ENCODE measurements around the gene LRRC8D.

LRRC8D gene

DNA sequence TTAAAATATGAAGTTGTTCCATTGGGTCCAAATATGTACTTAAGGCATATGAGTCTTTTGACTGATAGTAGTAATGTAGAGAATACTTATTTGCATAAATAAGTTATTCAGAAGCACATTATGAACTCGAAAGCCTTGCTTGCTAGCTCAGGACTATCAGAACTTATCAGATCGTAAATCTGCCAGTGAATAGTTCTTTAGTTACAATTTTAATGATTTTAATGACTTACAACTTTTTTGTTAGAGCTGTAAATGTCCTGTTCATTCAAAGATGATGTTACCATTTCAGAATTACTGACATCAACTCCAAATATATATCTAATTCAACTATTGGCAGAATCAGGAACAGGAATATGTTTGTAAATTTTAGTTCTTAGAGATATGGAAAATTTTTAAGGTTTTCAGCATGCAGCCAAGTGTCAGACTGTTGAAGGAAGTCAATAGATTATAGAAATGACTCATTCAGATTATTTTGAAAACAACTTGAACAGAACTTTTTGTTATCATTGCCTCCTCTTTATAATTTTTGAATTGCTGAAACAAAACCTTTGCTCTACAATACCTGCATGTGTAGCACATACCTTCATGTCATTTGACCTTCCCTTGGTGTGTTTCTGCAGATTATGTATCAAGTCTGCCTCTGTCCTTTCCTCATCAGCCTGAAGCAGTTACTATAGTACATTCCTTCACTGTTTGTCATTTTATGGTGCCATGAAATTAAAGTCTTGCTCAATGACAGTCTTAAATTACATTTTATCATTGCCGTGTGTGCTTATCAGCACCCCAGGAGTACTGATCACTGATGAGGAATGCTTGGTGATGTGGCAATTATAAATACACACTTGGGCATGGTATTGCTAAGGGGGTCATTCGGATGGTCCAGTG, 44.9 kb downstream of the LRRC8D start:
- no peak for DNase-seq
- H3K27ac ChIP-seq (ENCODE audit: insufficient read depth, low read length, poor library complexity, severe bottlenecking) = no peak overlapping the region

GRCh38 chr1:89866568-89866967, 45.7 kb downstream of the LRRC8D start:
- DNase-seq = no peak
- Histone ChIP-seq H3K4me1 (ENCODE audit: control insufficient read depth, insufficient read depth, low read length, poor library complexity, severe bottlenecking) (peaks cover 3% of the 10 kb centered on the region), H3K27ac (ENCODE audit: insufficient read depth, low read length, poor library complexity, severe bottlenecking) (no peak overlapping the region)

More for the DNA sequence above, 44.9 kb downstream of the LRRC8D start:
- Histone ChIP-seq H3K4me1 (ENCODE audit: control insufficient read depth, insufficient read depth, low read length, poor library complexity, severe bottlenecking) (no peaks in the 10 kb centered on the region), H3K4me3 (ENCODE audit: insufficient read depth, low read depth, low read length, poor library complexity, severe bottlenecking) (no peak overlapping the region), H3K9me3 (ENCODE audit: control insufficient read depth, low read length) (no peaks in the 10 kb centered on the region), H3K27me3 (replicated peaks; ENCODE audit: control insufficient read depth, insufficient read depth, low read length, poor library complexity, severe bottlenecking) (no peaks in the 10 kb centered on the region), H3K36me3 (ENCODE audit: control insufficient read depth, insufficient read depth, low read length) (no peaks in the 10 kb centered on the region)

GRCh38 chr1:89870998-89871397, 50.2 kb downstream of the LRRC8D start:
- Histone ChIP-seq H3K27me3 (replicated peaks; ENCODE audit: control insufficient read depth, insufficient read depth, low read length, poor library complexity, severe bottlenecking) (no peaks in the 10 kb centered on the region), H3K27ac (ENCODE audit: insufficient read depth, low read length, poor library complexity, severe bottlenecking) (no peak overlapping the region)
- no peak for DNase-seq

More at GRCh38 chr1:89866568-89866967, 45.7 kb downstream of the LRRC8D start:
- peaks cover 6% of the 10 kb centered on the region for H3K36me3 ChIP-seq (ENCODE audit: control insufficient read depth, insufficient read depth, low read length)
- H3K4me3 ChIP-seq (ENCODE audit: insufficient read depth, low read depth, low read length, poor library complexity, severe bottlenecking) = no peak overlapping the region
- H3K9me3 ChIP-seq (ENCODE audit: control insufficient read depth, low read length) = no peaks in the 10 kb centered on the region
- H3K27me3 ChIP-seq (replicated peaks; ENCODE audit: control insufficient read depth, insufficient read depth, low read length, poor library complexity, severe bottlenecking) = no peaks in the 10 kb centered on the region

GRCh38 chr1:89871768-89872473, 51.1 kb downstream of the LRRC8D start:
- no peaks in the 10 kb centered on the region for H3K27me3 ChIP-seq (replicated peaks; ENCODE audit: control insufficient read depth, insufficient read depth, low read length, poor library complexity, severe bottlenecking)
- H3K4me3 ChIP-seq (ENCODE audit: insufficient read depth, low read depth, low read length, poor library complexity, severe bottlenecking) = no peak overlapping the region
- no peak overlapping the region for H3K27ac ChIP-seq (ENCODE audit: insufficient read depth, low read length, poor library complexity, severe bottlenecking)
- H3K4me1 ChIP-seq (ENCODE audit: control insufficient read depth, insufficient read depth, low read length, poor library complexity, severe bottlenecking) = peaks cover 10% of the 10 kb centered on the region
- no peak for DNase-seq
- no peaks in the 10 kb centered on the region for H3K9me3 ChIP-seq (ENCODE audit: control insufficient read depth, low read length)
- peaks cover 6% of the 10 kb centered on the region for H3K36me3 ChIP-seq (ENCODE audit: control insufficient read depth, insufficient read depth, low read length)

More at GRCh38 chr1:89870998-89871397, 50.2 kb downstream of the LRRC8D start:
- Histone ChIP-seq H3K4me3 (ENCODE audit: insufficient read depth, low read depth, low read length, poor library complexity, severe bottlenecking) (no peak overlapping the region), H3K9me3 (ENCODE audit: control insufficient read depth, low read length) (no peaks in the 10 kb centered on the region), H3K4me1 (ENCODE audit: control insufficient read depth, insufficient read depth, low read length, poor library complexity, severe bottlenecking) (peaks cover 10% of the 10 kb centered on the region), H3K36me3 (ENCODE audit: control insufficient read depth, insufficient read depth, low read length) (peaks cover 6% of the 10 kb centered on the region)

GRCh38 chr1:89872567-89872966, 51.7 kb downstream of the LRRC8D start:
- DNase-seq = no peak
- no peak overlapping the region for H3K27ac ChIP-seq (ENCODE audit: insufficient read depth, low read length, poor library complexity, severe bottlenecking)
- H3K4me3 ChIP-seq (ENCODE audit: insufficient read depth, low read depth, low read length, poor library complexity, severe bottlenecking) = no peak overlapping the region
- peaks cover 10% of the 10 kb centered on the region for H3K4me1 ChIP-seq (ENCODE audit: control insufficient read depth, insufficient read depth, low read length, poor library complexity, severe bottlenecking)
- peaks cover 6% of the 10 kb centered on the region for H3K36me3 ChIP-seq (ENCODE audit: control insufficient read depth, insufficient read depth, low read length)
- H3K9me3 ChIP-seq (ENCODE audit: control insufficient read depth, low read length) = no peaks in the 10 kb centered on the region
- no peaks in the 10 kb centered on the region for H3K27me3 ChIP-seq (replicated peaks; ENCODE audit: control insufficient read depth, insufficient read depth, low read length, poor library complexity, severe bottlenecking)

DNA sequence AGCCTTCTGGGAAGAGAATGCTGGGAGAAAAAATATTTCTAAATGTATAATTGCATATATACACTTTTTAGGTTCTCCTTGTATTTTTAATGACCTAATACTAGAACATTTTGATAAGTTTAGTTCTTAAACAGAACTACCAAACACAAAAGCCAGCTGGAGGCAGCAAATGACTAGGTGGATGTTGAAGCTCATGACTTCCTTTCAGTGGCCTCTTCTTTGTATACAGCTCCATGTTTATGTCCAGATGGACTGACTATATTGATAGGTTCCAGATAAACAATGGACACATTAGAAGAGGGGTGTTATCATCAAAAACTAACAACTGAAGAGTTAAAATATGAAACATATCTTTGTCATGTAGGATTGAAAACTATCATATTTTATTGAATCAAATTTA, 52.5 kb downstream of the LRRC8D start:
- H3K36me3 ChIP-seq (ENCODE audit: control insufficient read depth, insufficient read depth, low read length) = peaks cover 6% of the 10 kb centered on the region
- no peaks in the 10 kb centered on the region for H3K9me3 ChIP-seq (ENCODE audit: control insufficient read depth, low read length)
- H3K4me1 ChIP-seq (ENCODE audit: control insufficient read depth, insufficient read depth, low read length, poor library complexity, severe bottlenecking) = peaks cover 10% of the 10 kb centered on the region
- no peak for DNase-seq
- no peak overlapping the region for H3K4me3 ChIP-seq (ENCODE audit: insufficient read depth, low read depth, low read length, poor library complexity, severe bottlenecking)
- no peaks in the 10 kb centered on the region for H3K27me3 ChIP-seq (replicated peaks; ENCODE audit: control insufficient read depth, insufficient read depth, low read length, poor library complexity, severe bottlenecking)
- no peak overlapping the region for H3K27ac ChIP-seq (ENCODE audit: insufficient read depth, low read length, poor library complexity, severe bottlenecking)

DNA sequence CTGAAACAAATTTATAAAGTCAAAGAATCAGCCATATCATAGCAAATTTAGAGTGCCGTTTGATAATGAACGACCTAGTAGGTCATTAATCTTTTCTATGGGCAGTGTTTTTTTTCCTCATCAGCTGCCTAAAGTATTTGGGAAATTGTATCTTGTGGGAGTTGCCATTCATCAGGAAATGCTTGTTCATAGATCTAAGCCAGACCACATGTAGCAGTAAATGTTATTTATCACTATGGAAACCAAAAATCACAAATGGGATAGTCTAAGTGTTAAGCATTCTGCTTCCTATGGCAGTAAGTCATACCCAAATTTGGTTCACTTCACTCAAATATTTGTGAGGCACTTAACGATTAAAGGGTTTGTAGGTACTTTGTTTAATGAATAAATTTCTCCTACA, 52.9 kb downstream of the LRRC8D start:
- Histone ChIP-seq H3K27me3 (replicated peaks; ENCODE audit: control insufficient read depth, insufficient read depth, low read length, poor library complexity, severe bottlenecking) (no peaks in the 10 kb centered on the region), H3K4me1 (ENCODE audit: control insufficient read depth, insufficient read depth, low read length, poor library complexity, severe bottlenecking) (peaks cover 10% of the 10 kb centered on the region), H3K9me3 (ENCODE audit: control insufficient read depth, low read length) (no peaks in the 10 kb centered on the region), H3K27ac (ENCODE audit: insufficient read depth, low read length, poor library complexity, severe bottlenecking) (no peak overlapping the region), H3K36me3 (ENCODE audit: control insufficient read depth, insufficient read depth, low read length) (peaks cover 6% of the 10 kb centered on the region), H3K4me3 (ENCODE audit: insufficient read depth, low read depth, low read length, poor library complexity, severe bottlenecking) (no peak overlapping the region)
- no peak for DNase-seq

DNA sequence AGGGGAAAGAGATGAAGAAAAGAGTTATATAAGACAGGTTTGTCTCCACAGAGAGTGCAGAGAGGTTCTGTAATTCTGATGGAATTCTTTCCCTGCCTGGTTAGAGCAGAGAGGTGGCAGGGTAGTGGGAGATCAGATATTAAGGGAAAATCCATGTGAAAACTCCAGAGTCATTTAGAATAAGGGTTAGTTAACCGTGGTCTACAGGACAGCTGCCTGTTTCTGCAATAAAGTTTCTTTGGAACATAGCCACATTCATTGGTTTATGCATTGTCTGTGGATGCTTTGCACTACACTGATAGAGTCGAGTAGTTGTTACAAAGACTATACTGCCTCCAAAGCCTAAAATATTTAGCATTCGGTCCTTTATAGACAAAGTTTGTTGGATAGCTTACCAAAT, 55.6 kb downstream of the LRRC8D start:
- DNase-seq = no peak
- H3K27me3 ChIP-seq (replicated peaks; ENCODE audit: control insufficient read depth, insufficient read depth, low read length, poor library complexity, severe bottlenecking) = no peaks in the 10 kb centered on the region
- peaks cover under 1% of the 10 kb centered on the region for H3K36me3 ChIP-seq (ENCODE audit: control insufficient read depth, insufficient read depth, low read length)
- H3K27ac ChIP-seq (ENCODE audit: insufficient read depth, low read length, poor library complexity, severe bottlenecking) = no peak overlapping the region
- peaks cover 7% of the 10 kb centered on the region for H3K4me1 ChIP-seq (ENCODE audit: control insufficient read depth, insufficient read depth, low read length, poor library complexity, severe bottlenecking)
- no peaks in the 10 kb centered on the region for H3K9me3 ChIP-seq (ENCODE audit: control insufficient read depth, low read length)
- no peak overlapping the region for H3K4me3 ChIP-seq (ENCODE audit: insufficient read depth, low read depth, low read length, poor library complexity, severe bottlenecking)

GRCh38 chr1:89877756-89878155, 56.9 kb downstream of the LRRC8D start:
- Histone ChIP-seq H3K27me3 (replicated peaks; ENCODE audit: control insufficient read depth, insufficient read depth, low read length, poor library complexity, severe bottlenecking) (no peaks in the 10 kb centered on the region), H3K27ac (ENCODE audit: insufficient read depth, low read length, poor library complexity, severe bottlenecking) (no peak overlapping the region), H3K36me3 (ENCODE audit: control insufficient read depth, insufficient read depth, low read length) (no peaks in the 10 kb centered on the region), H3K4me1 (ENCODE audit: control insufficient read depth, insufficient read depth, low read length, poor library complexity, severe bottlenecking) (peaks cover 2% of the 10 kb centered on the region), H3K9me3 (ENCODE audit: control insufficient read depth, low read length) (no peaks in the 10 kb centered on the region), H3K4me3 (ENCODE audit: insufficient read depth, low read depth, low read length, poor library complexity, severe bottlenecking) (no peak overlapping the region)
- no peak for DNase-seq

- H3K27ac ChIP-seq (ENCODE audit: insufficient read depth, low read length, poor library complexity, severe bottlenecking) = no peak overlapping the region
- no peaks in the 10 kb centered on the region for H3K36me3 ChIP-seq (ENCODE audit: control insufficient read depth, insufficient read depth, low read length)
These were observed 57.4 kb downstream of the LRRC8D start for GRCh38 chr1:89878256-89878655.

More at GRCh38 chr1:89878256-89878655, 57.4 kb downstream of the LRRC8D start:
- H3K4me1 ChIP-seq (ENCODE audit: control insufficient read depth, insufficient read depth, low read length, poor library complexity, severe bottlenecking) = no peaks in the 10 kb centered on the region
- H3K9me3 ChIP-seq (ENCODE audit: control insufficient read depth, low read length) = no peaks in the 10 kb centered on the region
- no peak for DNase-seq
- no peak overlapping the region for H3K4me3 ChIP-seq (ENCODE audit: insufficient read depth, low read depth, low read length, poor library complexity, severe bottlenecking)
- no peaks in the 10 kb centered on the region for H3K27me3 ChIP-seq (replicated peaks; ENCODE audit: control insufficient read depth, insufficient read depth, low read length, poor library complexity, severe bottlenecking)

All from effector memory CD4-positive, alpha-beta T cell (primary cell).